Dendritic cell treated with granulocyte-macrophage colony-stimulating factor and Interleukin-4, amounts not matched to agents 40 ng/mL and 50 ng/mL, for 4 days (primary cell): ENCODE measurements around the gene FGR.

Source experiments
- H3K27ac Mint-ChIP-seq: one replicate; pipeline ENCODE4 v1.8.0; 2022; ENCODE audit warnings: mild to moderate bottlenecking, mixed read lengths
- H3K27me3 Mint-ChIP-seq: one replicate; pipeline ENCODE4 v1.8.0; 2022; ENCODE audit warnings: mild to moderate bottlenecking, mixed read lengths
- H3K36me3 Mint-ChIP-seq: one replicate; pipeline ENCODE4 v1.8.0; 2022; ENCODE audit warnings: low read depth, mixed read lengths
- H3K4me1 Mint-ChIP-seq: one replicate; pipeline ENCODE4 v1.8.0; 2022; ENCODE audit warnings: low read depth, mixed read lengths
- H3K4me3 Mint-ChIP-seq: one replicate; pipeline ENCODE4 v1.8.0; 2022; ENCODE audit warnings: mild to moderate bottlenecking, moderate library complexity, mixed read lengths
- H3K9me3 Mint-ChIP-seq: one replicate; pipeline ENCODE4 v1.8.0; 2022; ENCODE audit warnings: mixed read lengths
- intact Hi-C: fragments of 100-400 bp; cut with micrococcal nuclease; formaldehyde crosslinking; loops from one replicate; pipeline ENCODE4 v1.15.0; 2022

FGR gene

DNA sequence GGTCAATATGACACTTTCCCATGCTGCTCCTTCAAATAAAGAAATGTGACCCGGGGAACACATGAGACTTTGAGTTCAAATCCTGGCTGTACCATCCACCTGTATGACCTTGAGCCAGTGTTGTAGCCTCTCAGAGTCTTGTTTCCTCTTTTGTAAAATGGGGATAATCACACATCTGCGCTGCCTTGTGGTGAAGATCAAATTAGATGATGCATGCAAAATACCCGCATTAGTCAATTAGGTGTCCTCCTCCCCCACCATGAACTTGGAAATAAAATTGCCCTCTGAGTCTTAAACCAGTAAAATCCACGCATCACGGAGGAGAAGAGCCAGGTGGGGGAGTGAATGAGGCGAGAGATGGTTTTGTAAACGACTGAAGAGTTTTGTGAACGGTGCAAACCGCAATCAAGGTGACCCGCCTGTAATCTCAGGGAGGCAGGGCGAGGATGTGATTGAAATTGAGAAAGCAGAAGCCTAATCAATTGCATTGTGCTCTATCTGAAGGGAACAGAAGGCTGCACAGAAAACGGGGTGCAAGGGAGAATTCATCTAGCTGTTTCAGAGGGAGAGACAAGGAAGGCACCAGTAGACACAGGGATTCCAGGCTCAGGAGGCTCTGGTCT lies 25.3 kb downstream of the FGR start:
- Mint-ChIP-seq H3K27me3 (no peaks in the 10 kb centered on the region), H3K4me1 (peaks cover 30% of the 10 kb centered on the region), H3K27ac (no peak overlapping the region), H3K36me3 (peaks cover 40% of the 10 kb centered on the region), H3K9me3 (no peaks in the 10 kb centered on the region), H3K4me3 (no peak overlapping the region)
- intact Hi-C loops: loop anchor here (5.0 kb wide), 1 partner anchor 307 kb away; no protein-coding TSS in a partner anchor

GRCh38 chr1:27609210-27609555 lies 25.8 kb downstream of the FGR start:
- Mint-ChIP-seq H3K36me3 (peaks cover 35% of the 10 kb centered on the region), H3K27me3 (no peaks in the 10 kb centered on the region), H3K9me3 (no peaks in the 10 kb centered on the region), H3K4me1 (peaks cover 26% of the 10 kb centered on the region), H3K4me3 (no peak overlapping the region), H3K27ac (no peak overlapping the region)
- intact Hi-C loops: loop anchor here (5.0 kb wide), 1 partner anchor 307 kb away; no protein-coding TSS in a partner anchor

DNA sequence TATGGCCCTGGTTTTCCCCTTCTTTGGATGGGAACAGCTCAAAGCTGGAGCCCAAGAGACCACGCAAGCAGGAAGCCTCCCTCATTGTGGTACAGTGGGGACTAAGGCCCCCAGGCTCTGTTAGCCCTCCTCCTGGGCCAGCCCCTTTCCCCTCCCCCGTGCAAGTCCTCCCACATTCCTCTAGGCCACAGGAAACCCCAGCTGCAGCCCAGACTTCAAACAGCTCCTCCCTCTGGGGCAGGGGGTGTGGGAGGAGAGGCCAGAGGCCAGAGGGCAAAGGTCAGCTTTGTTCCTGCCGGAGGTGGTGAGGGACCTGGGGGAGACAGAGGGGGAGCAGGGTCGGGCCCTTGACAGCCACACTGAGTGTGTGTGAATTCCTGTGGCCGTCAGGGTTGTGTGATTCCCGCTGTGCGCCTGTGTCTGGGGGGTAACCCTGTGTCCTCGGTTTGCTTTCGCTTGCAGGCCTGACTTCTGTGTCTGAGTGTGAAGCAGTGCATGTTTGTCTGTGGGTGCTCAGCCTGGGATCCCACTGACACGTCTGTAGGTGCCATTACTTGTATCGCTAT lies 27.7 kb downstream of the FGR start:
- intact Hi-C loops: loop anchor here (5.0 kb wide), 1 partner anchor 305 kb away; no protein-coding TSS in a partner anchor
- no peak overlapping the region for H3K27ac Mint-ChIP-seq
- H3K27me3 Mint-ChIP-seq: peaks cover 3% of the 10 kb centered on the region
- peaks cover 26% of the 10 kb centered on the region for H3K36me3 Mint-ChIP-seq
- peaks cover 19% of the 10 kb centered on the region for H3K4me1 Mint-ChIP-seq
- H3K4me3 Mint-ChIP-seq: no peak overlapping the region
- H3K9me3 Mint-ChIP-seq: no peaks in the 10 kb centered on the region

- peak overlapping the region; percentile 37 for H3K27ac Mint-ChIP-seq
- intact Hi-C loops: loop anchor here (1.0 to 5.0 kb wide), 2 partner anchors 204 to 304 kb away; no protein-coding TSS in a partner anchor
- H3K4me1 Mint-ChIP-seq: peaks cover 18% of the 10 kb centered on the region
- peaks cover 5% of the 10 kb centered on the region for H3K27me3 Mint-ChIP-seq
- no peaks in the 10 kb centered on the region for H3K9me3 Mint-ChIP-seq
- H3K4me3 Mint-ChIP-seq: no peak overlapping the region
- H3K36me3 Mint-ChIP-seq: peaks cover 20% of the 10 kb centered on the region
These were observed 28.2 kb downstream of the FGR start for GRCh38 chr1:27606708-27607238.

GRCh38 chr1:27605796-27606707 lies 28.9 kb downstream of the FGR start:
- Mint-ChIP-seq H3K27ac (peak overlapping the region; percentile 37), H3K9me3 (no peaks in the 10 kb centered on the region), H3K4me3 (no peak overlapping the region), H3K36me3 (peaks cover 13% of the 10 kb centered on the region), H3K27me3 (peaks cover 5% of the 10 kb centered on the region), H3K4me1 (peaks cover 19% of the 10 kb centered on the region)
- intact Hi-C loops: loop anchor here (1.0 to 5.0 kb wide), 2 partner anchors 204 to 304 kb away; no protein-coding TSS in a partner anchor

- Mint-ChIP-seq H3K9me3 (no peaks in the 10 kb centered on the region), H3K4me3 (no peak overlapping the region), H3K27me3 (peaks cover 9% of the 10 kb centered on the region), H3K36me3 (peaks cover 10% of the 10 kb centered on the region), H3K4me1 (peaks cover 22% of the 10 kb centered on the region), H3K27ac (no peak overlapping the region)
- intact Hi-C loops: loop anchor here (5.0 kb wide), 1 partner anchor 303 kb away; no protein-coding TSS in a partner anchor
These were observed 29.7 kb downstream of the FGR start for GRCh38 chr1:27605300-27605766.

DNA sequence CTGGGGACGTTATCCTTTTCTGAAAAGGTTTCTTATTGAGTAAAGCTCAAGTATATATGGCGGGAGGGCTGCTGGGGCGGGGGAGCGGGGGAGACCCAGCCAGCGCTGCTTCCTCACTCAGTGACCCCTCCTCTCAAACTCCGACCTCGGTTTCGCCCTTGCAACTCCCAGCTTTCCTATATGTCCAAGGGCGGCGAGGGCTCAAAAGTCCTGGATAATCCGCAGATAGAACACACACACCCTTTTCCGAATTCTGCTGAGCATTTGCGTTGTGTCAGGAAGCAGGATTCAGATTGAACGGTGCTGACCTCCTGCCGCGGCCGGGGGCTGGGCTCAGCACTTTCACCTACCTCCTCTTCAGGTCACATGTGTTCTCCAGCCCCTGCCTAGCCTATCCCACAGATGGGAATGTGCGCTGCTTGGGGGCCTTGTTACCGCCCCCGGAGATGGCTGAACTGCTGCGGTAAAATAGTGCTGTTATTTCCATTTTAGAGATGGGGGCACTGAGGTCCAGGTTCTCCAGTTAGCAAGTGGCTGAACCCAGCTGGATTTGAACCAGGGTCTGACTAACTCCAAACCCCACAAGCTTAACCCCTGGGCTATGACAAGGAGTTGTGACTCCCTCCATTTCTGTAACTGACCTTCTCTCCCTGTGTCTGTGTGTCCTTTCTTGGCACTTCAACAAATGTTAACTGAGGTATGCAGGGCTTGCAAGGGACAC lies 30.2 kb downstream of the FGR start:
- intact Hi-C loops: loop anchor here (1.0 to 5.0 kb wide), 2 partner anchors 48 to 302 kb away; no protein-coding TSS in a partner anchor
- peaks cover 9% of the 10 kb centered on the region for H3K27me3 Mint-ChIP-seq
- H3K4me1 Mint-ChIP-seq: peaks cover 28% of the 10 kb centered on the region
- H3K36me3 Mint-ChIP-seq: peaks cover 10% of the 10 kb centered on the region
- H3K4me3 Mint-ChIP-seq: peak overlapping the region; percentile 88
- H3K9me3 Mint-ChIP-seq: no peaks in the 10 kb centered on the region
- no peak overlapping the region for H3K27ac Mint-ChIP-seq

DNA sequence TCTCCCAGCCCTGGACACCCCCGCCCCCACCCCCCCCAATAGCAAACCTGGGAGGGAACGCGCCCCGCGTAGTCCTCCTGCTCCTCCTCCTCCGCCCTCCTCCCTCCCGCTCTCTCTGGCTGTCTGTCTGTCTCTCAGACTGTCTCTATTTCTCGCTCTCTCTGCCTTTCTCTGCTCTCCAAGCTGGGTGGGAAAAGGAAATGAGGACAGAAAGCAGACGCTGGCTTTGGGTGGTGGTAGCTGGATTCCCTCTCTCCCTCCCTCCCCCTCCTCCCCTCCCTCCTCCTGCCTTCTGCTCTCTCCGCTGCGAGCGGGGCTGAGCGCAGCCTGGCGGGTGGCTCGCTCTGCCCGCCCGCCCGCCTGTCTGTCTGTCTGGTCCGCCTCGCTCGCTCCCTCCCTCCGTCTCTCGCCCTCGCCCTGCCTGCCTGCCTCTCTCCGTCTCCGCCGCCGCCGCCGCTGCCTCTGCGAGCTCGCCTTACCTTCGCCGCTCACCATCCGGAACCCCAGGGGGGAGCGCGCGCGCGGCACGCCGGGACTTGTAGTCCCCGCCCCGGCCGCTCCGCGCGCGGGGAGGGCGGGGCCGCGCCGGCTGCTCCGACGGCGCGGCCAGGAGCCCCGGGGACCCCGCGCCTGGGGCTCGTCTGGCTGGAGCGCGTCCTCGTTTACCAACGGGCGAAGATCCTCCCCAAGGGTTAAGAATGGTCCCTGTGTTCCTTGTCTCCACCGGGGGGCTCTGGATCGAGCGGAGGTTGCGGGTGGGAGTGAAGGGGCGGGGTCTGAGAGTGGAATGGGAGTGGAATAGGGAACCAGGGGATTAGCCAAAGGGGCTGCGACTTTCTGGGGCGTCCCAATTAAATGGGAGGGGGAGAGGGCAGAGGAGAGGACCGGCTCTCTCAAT lies 31.1 kb downstream of the FGR start, which contains the start of gene AHDC1:
Gene AHDC1 (minus strand): TSS at position 464 of the 898 bp plus-strand sequence. CDS start 52,029 bp downstream, outside the sequence.
- peaks cover 13% of the 10 kb centered on the region for H3K27me3 Mint-ChIP-seq
- peak within 1 kb of the TSS; percentile 81 for H3K27ac Mint-ChIP-seq
- peaks cover 10% of the 10 kb centered on the region for H3K36me3 Mint-ChIP-seq
- intact Hi-C loops: loop anchor here (1.0 kb wide), 1 partner anchor 48 kb away; no protein-coding TSS in a partner anchor
- H3K4me1 Mint-ChIP-seq: peaks cover 35% of the 10 kb centered on the region
- no peaks in the 10 kb centered on the region for H3K9me3 Mint-ChIP-seq
- peak within 1 kb of the TSS; percentile 88 for H3K4me3 Mint-ChIP-seq

DNA sequence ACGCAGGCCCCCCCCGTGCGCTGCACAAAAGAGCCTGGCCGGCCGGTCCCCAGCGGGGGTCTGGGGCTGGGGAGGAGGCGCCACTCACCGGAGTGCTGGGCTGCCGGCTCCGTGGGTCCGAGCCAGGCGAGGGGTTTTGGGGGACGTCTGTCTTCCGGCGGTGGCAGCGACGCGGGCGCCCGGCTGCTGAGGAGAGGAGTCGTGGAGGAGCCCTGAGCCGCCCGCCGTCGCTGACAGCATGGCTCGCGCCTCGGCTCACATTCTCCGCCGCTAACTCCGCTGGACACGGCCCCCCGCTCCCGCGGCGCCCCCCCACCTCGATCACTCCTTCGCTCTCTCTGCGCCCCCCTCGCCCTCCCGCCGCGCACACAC lies 31.7 kb downstream of the FGR start:
- Mint-ChIP-seq H3K4me1 (peaks cover 35% of the 10 kb centered on the region), H3K9me3 (no peaks in the 10 kb centered on the region), H3K27me3 (peaks cover 13% of the 10 kb centered on the region), H3K36me3 (peaks cover 10% of the 10 kb centered on the region), H3K4me3 (peak overlapping the region; percentile 88), H3K27ac (peak overlapping the region; percentile 81)
- intact Hi-C loops: no loop called here

DNA sequence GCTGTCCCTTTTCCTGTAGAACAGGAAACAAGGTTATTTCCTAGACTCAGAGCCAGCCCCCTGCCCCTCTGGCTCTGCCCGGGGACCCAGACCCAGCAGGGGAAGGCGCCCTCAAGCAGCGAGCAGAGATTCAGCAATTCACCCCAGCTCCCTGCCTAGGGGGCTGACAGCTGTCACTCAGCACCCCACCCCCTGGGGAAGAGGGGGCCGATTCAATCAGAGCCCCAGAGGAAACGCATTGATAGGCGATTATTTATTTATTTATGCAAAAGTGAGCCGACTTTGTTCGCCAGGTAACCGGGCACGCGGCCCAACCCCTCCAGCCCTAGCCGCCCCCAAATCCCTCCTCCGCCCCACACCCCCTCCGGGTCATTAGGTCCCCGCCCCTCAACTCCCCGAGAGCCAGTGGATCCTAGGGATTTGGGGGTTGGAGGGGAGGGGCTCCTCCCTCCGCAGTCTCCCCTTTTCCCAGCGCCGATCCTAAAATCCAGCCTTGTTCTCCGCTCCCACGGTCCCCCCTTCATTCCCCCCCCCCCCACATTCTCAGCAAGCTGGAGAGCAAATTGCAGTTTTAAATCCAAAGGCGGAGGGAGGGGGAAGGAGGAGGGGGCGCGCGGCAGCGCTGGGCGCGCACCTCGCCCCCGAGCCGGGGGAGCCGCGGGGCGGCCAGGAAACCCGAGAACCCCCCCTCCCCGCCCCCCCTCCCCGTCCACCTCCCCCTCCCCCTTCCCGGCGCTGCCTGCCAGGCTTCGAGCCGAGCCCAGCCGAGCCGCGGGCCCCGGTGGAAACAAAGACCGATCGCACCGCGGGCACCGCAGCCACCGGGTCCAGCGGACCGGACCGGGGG lies 32.3 kb downstream of the FGR start:
- Mint-ChIP-seq H3K9me3 (no peaks in the 10 kb centered on the region), H3K27me3 (peaks cover 14% of the 10 kb centered on the region), H3K4me1 (peaks cover 35% of the 10 kb centered on the region), H3K36me3 (peaks cover 10% of the 10 kb centered on the region), H3K27ac (peak overlapping the region; percentile 64), H3K4me3 (peak overlapping the region; percentile 88)
- intact Hi-C loops: no loop called here

DNA sequence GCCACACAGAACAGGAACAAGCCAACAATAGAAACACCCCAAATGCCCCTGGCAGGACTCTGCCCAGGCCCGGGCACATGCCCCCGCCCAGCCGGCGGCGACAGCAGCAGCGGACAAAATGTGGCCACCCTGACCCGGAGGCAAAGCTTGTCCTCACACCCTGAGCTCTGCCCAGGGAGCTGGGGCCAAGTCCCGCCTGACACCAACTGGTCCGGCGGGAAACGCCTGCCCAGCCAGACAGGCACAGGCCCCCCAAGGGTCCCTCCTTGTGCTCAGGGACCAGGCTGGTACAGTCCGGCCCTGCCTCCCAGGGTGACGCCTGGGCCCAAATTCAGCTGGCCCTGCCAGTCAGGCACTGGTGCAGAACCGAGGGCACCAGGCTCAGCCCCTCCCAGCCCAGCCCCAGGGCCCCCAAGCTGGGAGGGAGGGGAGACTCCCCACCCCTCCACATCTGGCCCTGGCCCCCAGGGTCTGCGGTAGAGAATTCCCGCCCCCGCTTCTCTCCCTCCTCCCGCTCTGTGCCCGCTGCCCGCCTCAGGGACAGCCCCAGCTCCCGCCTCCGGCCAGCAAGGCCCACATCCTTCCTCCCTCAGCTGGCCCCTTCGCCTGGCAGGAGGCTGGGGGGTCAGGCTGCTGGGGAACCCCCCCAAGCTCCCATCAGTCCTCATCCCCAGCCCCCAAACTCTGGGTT lies 33.1 kb downstream of the FGR start:
- Mint-ChIP-seq H3K9me3 (no peaks in the 10 kb centered on the region), H3K27ac (peak overlapping the region; percentile 64), H3K27me3 (peaks cover 15% of the 10 kb centered on the region), H3K4me1 (peaks cover 35% of the 10 kb centered on the region), H3K36me3 (peaks cover 10% of the 10 kb centered on the region), H3K4me3 (peak overlapping the region; percentile 75)
- intact Hi-C loops: no loop called here
